CD14-positive monocyte (primary cell): ENCODE measurements around the gene HNRNPH1. TPM values are rescaled to one million over a fixed set of nuclear protein-coding genes. Genes with fewer than 3 reads are reported as not detected.
A peak's percentile ranks its signal among the peaks of the same experiment; 100 is the strongest.

Experiments
- DNase-seq, 3 donors: peaks; one replicate each; pipeline ENCODE4 v3.0.0-alpha.2; 2011 to 2022
- H2AFZ ChIP-seq: 2 replicates; pipeline ENCODE4 v1.6.0; 2012; ENCODE audit warnings: mild to moderate bottlenecking, low read depth, low read length, inconsistent platforms; ENCODE audit not compliant: insufficient read depth, poor library complexity, severe bottlenecking
- H3K27ac ChIP-seq, 2 donors: 1 replicate in 1 of 2; 2 replicates in 1 of 2; pipeline ENCODE4 v1.5.1; 2012 to 2013; ENCODE audit warnings: low read length in 2 of 2, control low read depth in 1 of 2, inconsistent platforms in 1 of 2, low read depth in 1 of 2, mild to moderate bottlenecking in 1 of 2
- H3K27me3 ChIP-seq, 2 donors: one replicate each; pipeline versions ENCODE4 v1.6.0 to v1.6.1; 2011 to 2013; ENCODE audit warnings: low read length in 2 of 2; ENCODE audit not compliant: control insufficient read depth in 2 of 2, insufficient read depth in 2 of 2
- H3K36me3 ChIP-seq, 2 donors: replicated peaks in 1 of 2; 1 replicate in 1 of 2; 2 replicates in 1 of 2; pipeline versions ENCODE4 v1.5.1 to v1.6.1; 2012 to 2013; ENCODE audit warnings: low read length in 2 of 2, control low read depth in 1 of 2, inconsistent platforms in 1 of 2, mild to moderate bottlenecking in 1 of 2; ENCODE audit not compliant: insufficient read depth in 2 of 2, control insufficient read depth in 1 of 2
- H3K4me1 ChIP-seq, 2 donors: 1 replicate in 1 of 2; 2 replicates in 1 of 2; pipeline versions ENCODE4 v1.5.1 to v1.6.1; 2012 to 2013; ENCODE audit warnings: low read length in 2 of 2, control low read depth in 1 of 2, inconsistent platforms in 1 of 2, mild to moderate bottlenecking in 1 of 2, moderate library complexity in 1 of 2; ENCODE audit not compliant: insufficient read depth in 2 of 2, control insufficient read depth in 1 of 2
- H3K4me2 ChIP-seq: replicated peaks from 2 replicates; pipeline ENCODE3; 2012; ENCODE audit warnings: low read length, moderate library complexity, mild to moderate bottlenecking; ENCODE audit not compliant: poor library complexity, severe bottlenecking; ENCODE audit errors: extremely low read depth
- H3K4me3 ChIP-seq, 3 experiments: fragments of 200-600 bp in 1 of 3; sonication (generic) in 1 of 3; replicated peaks in 1 of 3; 1 replicate in 2 of 3; 2 replicates in 1 of 3; pipeline ENCODE4 v1.5.1; 2011 to 2013; ENCODE audit warnings: low read length in 3 of 3, mild to moderate bottlenecking in 3 of 3, control low read depth in 2 of 3, low read depth in 2 of 3, inconsistent platforms in 1 of 3, moderate library complexity in 1 of 3
- H3K79me2 ChIP-seq: 2 replicates; pipeline ENCODE4 v1.6.0; 2012; ENCODE audit warnings: mild to moderate bottlenecking, control low read depth, inconsistent platforms, low read length, moderate library complexity; ENCODE audit not compliant: insufficient read depth
- H3K9ac ChIP-seq: 2 replicates; pipeline ENCODE4 v1.6.0; 2017; ENCODE audit warnings: low read length, mild to moderate bottlenecking; ENCODE audit not compliant: insufficient read depth, poor library complexity, severe bottlenecking
- H3K9me3 ChIP-seq, 2 donors: replicated peaks in 1 of 2; 1 replicate in 1 of 2; 2 replicates in 1 of 2; pipeline versions ENCODE4 v1.5.1 to v1.6.1; 2012 to 2013; ENCODE audit warnings: low read length in 2 of 2, control low read depth in 1 of 2; ENCODE audit not compliant: control insufficient read depth in 1 of 2, insufficient read depth in 1 of 2
- H4K20me1 ChIP-seq: 2 replicates; pipeline ENCODE4 v1.6.0; 2012; ENCODE audit warnings: mild to moderate bottlenecking, low read length, control low read depth, moderate library complexity; ENCODE audit not compliant: insufficient read depth
- H3K27ac Mint-ChIP-seq, 7 donors: one replicate each; pipeline ENCODE4 v1.8.0; 2020; ENCODE audit warnings: mild to moderate bottlenecking in 7 of 7, mixed read lengths in 7 of 7, moderate library complexity in 6 of 7, inconsistent platforms in 2 of 7
- H3K27me3 Mint-ChIP-seq, 3 donors: one replicate each; pipeline ENCODE4 v1.8.0; 2021 to 2022; ENCODE audit warnings: low read depth in 3 of 3, mild to moderate bottlenecking in 3 of 3, mixed read lengths in 3 of 3, moderate library complexity in 3 of 3, inconsistent platforms in 1 of 3
- H3K36me3 Mint-ChIP-seq, 2 donors: one replicate each; pipeline ENCODE4 v1.8.0; 2020; ENCODE audit warnings: mixed read lengths in 2 of 2, inconsistent platforms in 1 of 2, mild to moderate bottlenecking in 1 of 2
- H3K4me1 Mint-ChIP-seq: one replicate; pipeline ENCODE4 v1.8.0; 2020; ENCODE audit warnings: mild to moderate bottlenecking, mixed read lengths
- H3K4me3 Mint-ChIP-seq, 2 donors: one replicate each; pipeline ENCODE4 v1.8.0; 2020; ENCODE audit warnings: mild to moderate bottlenecking in 2 of 2, mixed read lengths in 2 of 2, moderate library complexity in 1 of 2
- H3K9me3 Mint-ChIP-seq, 7 donors: one replicate each; pipeline ENCODE4 v1.8.0; 2020 to 2022; ENCODE audit warnings: mixed read lengths in 7 of 7, mild to moderate bottlenecking in 6 of 7, moderate library complexity in 6 of 7, inconsistent platforms in 2 of 7
- WGBS: methylation state at CpG from one replicate; pipeline ENCODE4 v1.1.5; 2013; ENCODE audit warnings: missing lambda C conversion rate; ENCODE audit not compliant: insufficient coverage; 5-methylcytosine and 5-hydroxymethylcytosine counted together
- intact Hi-C, 2 donors: fragments of 100-400 bp; cut with micrococcal nuclease; formaldehyde crosslinking; loops; one replicate each; pipeline versions ENCODE4 v1.15.0 to v1.15.1; 2023
- polyA plus RNA-seq, 3 donors: library from polyadenylated mRNA; depleted of rRNA in 1 of 3; unstranded in 2 of 3; stranded (reverse) in 1 of 3; fragments of 300-500 nt in 2 of 3; fragments of >200 nt in 1 of 3; fragmentation: Illumina TruSeq in 2 of 3; gene quantifications; 1 replicate in 2 of 3; 2 replicates in 1 of 3; pipeline ENCODE4 v1.2.3, GENCODE V29; 2012 to 2021
- TF ChIP-seq, protein P1 (sequence below): fragments of 200-600 bp; IDR thresholded peaks from one replicate; pipeline ENCODE4 v1.8.0; 2022; ENCODE audit warnings: antibody characterized with exemption, mild to moderate bottlenecking

Gene HNRNPH1
- polyA plus RNA-seq, 3 donors = 47.4 to 522 (median 51.9) TPM

DNA sequence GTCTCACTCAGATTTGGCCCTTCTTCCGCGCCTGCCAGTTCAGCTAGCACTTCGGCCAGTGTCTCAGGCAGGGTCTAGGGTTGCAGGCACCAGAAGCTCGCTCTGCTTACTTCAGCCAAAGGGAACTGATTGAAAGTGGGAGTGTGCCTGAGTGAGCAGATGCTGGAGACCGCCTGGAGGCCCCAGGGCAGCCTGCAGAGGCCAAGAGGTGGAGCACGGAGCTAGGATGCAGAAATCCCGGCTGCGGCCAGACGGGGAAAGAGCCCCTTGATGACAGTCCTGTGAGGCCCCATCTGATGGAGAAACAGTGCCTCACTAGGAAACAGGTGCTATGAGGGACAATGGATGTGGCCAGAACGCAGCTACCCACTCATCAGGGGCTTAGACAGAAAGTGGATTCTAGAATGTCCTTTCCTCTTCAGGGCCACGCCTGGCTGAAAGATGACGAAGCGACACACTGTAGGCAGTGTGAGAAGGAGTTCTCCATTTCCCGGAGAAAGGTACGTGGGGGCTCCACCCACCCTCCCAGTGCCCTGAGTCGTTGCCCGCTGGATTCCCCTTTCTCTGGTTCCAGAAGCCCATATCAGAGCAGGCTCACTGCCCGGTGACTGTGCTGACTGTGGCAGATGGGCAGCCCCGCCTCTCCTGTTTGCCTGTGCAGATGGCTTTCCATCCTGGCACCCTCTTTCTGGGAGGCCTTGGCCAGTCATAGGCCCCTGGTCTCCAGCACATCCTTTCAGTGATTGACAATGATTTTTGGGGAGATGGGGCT, 16.1 kb downstream of the HNRNPH1 start:
- DNase-seq = no peak
- H3K27ac ChIP-seq = peak overlapping the region in 1 of 2 donors; percentile 61
- WGBS = 82% methylated on average over 14 of the region's 19 CpGs

DNA sequence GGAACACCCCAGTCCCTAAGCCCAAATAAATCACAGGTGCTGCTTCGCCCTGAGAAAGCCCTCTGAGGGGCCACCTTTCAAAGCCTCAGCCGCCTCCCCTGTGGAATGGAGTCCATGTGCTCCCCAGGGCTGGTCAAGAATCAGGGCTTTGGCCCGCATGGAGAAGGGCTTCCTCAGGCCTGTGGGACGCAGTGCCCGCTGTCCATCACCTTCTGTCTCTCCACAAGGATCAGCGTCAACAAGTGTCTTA, 16.6 kb downstream of the HNRNPH1 start:
- Histone ChIP-seq H3K9me3 (no peaks in the 10 kb centered on the region), H3K79me2 (no peaks in the 10 kb centered on the region), H3K36me3 (peaks cover 75 to 97% of the 10 kb centered on the region in 2 donors), H3K27me3 (no peaks in the 10 kb centered on the region), H2AFZ (no peak overlapping the region), H4K20me1 (peaks cover 63% of the 10 kb centered on the region), H3K4me3 (no peak overlapping the region), H3K27ac (peak overlapping the region in 1 of 2 donors; percentile 14), H3K9ac (no peak overlapping the region), H3K4me1 (no peaks in the 10 kb centered on the region), H3K4me2 (no peak overlapping the region)
- Mint-ChIP-seq H3K27ac (peak overlapping the region in 2 of 7 donors; percentile 23 to 57), H3K36me3 (peaks cover 76 to 94% of the 10 kb centered on the region in 2 donors), H3K4me3 (no peak overlapping the region), H3K27me3 (no peaks in the 10 kb centered on the region), H3K4me1 (peaks cover 6% of the 10 kb centered on the region), H3K9me3 (no peaks in the 10 kb centered on the region)
- TF ChIP-seq, protein P1, sequence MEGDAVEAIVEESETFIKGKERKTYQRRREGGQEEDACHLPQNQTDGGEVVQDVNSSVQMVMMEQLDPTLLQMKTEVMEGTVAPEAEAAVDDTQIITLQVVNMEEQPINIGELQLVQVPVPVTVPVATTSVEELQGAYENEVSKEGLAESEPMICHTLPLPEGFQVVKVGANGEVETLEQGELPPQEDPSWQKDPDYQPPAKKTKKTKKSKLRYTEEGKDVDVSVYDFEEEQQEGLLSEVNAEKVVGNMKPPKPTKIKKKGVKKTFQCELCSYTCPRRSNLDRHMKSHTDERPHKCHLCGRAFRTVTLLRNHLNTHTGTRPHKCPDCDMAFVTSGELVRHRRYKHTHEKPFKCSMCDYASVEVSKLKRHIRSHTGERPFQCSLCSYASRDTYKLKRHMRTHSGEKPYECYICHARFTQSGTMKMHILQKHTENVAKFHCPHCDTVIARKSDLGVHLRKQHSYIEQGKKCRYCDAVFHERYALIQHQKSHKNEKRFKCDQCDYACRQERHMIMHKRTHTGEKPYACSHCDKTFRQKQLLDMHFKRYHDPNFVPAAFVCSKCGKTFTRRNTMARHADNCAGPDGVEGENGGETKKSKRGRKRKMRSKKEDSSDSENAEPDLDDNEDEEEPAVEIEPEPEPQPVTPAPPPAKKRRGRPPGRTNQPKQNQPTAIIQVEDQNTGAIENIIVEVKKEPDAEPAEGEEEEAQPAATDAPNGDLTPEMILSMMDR = no peak
- intact Hi-C loops = no loop called here
- WGBS = 96% methylated on average over 6 of the region's 6 CpGs
- DNase-seq = no peak

More for the DNA sequence above, 16.1 kb downstream of the HNRNPH1 start:
- Histone ChIP-seq H3K4me1 (no peaks in the 10 kb centered on the region), H4K20me1 (peaks cover 68% of the 10 kb centered on the region), H3K9me3 (no peaks in the 10 kb centered on the region), H3K4me3 (no peak overlapping the region), H2AFZ (no peak overlapping the region), H3K4me2 (no peak overlapping the region), H3K79me2 (no peaks in the 10 kb centered on the region), H3K36me3 (peaks cover 73 to 97% of the 10 kb centered on the region in 2 donors), H3K9ac (no peak overlapping the region), H3K27me3 (no peaks in the 10 kb centered on the region)
- H3K4me1 Mint-ChIP-seq = peaks cover 8% of the 10 kb centered on the region
- H3K4me3 Mint-ChIP-seq = peak overlapping the region in 1 of 2 donors; percentile 31
- H3K36me3 Mint-ChIP-seq = peaks cover 73 to 93% of the 10 kb centered on the region in 2 donors
- no peaks in the 10 kb centered on the region for H3K9me3 Mint-ChIP-seq
- H3K27ac Mint-ChIP-seq = peak overlapping the region in 5 of 7 donors; percentile 7 to 73 (median 53)
- H3K27me3 Mint-ChIP-seq = no peaks in the 10 kb centered on the region
- TF ChIP-seq, protein P1 = no peak
- intact Hi-C loops = no loop called here
